Neural cell (in vitro differentiated cells): ENCODE data around the gene IDS. TPM values are rescaled to one million over a fixed set of nuclear protein-coding genes. Genes with fewer than 3 reads are reported as not detected.
A peak's percentile ranks its signal among the peaks of the same experiment; 100 is the strongest.

Experiments used
- H2AFZ ChIP-seq: fragments of 200-600, 300-800 bp; sonication (generic), shearing (Covaris generic); 2 replicates; pipeline ENCODE4 v1.6.0; 2014; ENCODE audit warnings: low read depth, mild to moderate bottlenecking, antibody characterized with exemption, low read length, moderate library complexity
- H3F3A ChIP-seq: fragments of 200-600 bp; shearing (Covaris generic); 2 replicates; pipeline ENCODE4 v1.6.1; 2016; ENCODE audit warnings: mild to moderate bottlenecking, moderate library complexity, mixed read lengths, antibody characterized with exemption, low read length; ENCODE audit not compliant: insufficient read depth, poor library complexity, severe bottlenecking
- H3K27ac ChIP-seq: fragments of 200-600, 300-800 bp; sonication (generic), shearing (Covaris generic); 2 replicates; pipeline ENCODE4 v1.5.1; 2014; ENCODE audit warnings: mild to moderate bottlenecking, low read length, moderate library complexity
- H3K27me3 ChIP-seq: fragments of 300-800, 200-600 bp; sonication (generic), shearing (Covaris generic); 2 replicates; pipeline ENCODE4 v1.6.0; 2014; ENCODE audit warnings: mild to moderate bottlenecking, low read depth, low read length, moderate library complexity; ENCODE audit not compliant: insufficient read depth
- H3K36me3 ChIP-seq: fragments of 300-800, 200-600 bp; sonication (generic), shearing (Covaris generic); 2 replicates; pipeline ENCODE4 v1.5.1; 2014; ENCODE audit warnings: mild to moderate bottlenecking, antibody characterized with exemption, low read length, moderate library complexity; ENCODE audit not compliant: insufficient read depth
- H3K4me2 ChIP-seq: fragments of 300-800, 200-600 bp; sonication (generic), shearing (Covaris generic); 2 replicates; pipeline ENCODE4 v1.6.0; 2014; ENCODE audit warnings: mild to moderate bottlenecking, low read length
- H3K4me3 ChIP-seq: fragments of 300-800, 200-600 bp; sonication (generic), shearing (Covaris generic); 2 replicates; pipeline ENCODE4 v1.5.1; 2014; ENCODE audit warnings: mild to moderate bottlenecking, low read length, moderate library complexity
- H3K79me2 ChIP-seq: fragments of 200-600 bp; shearing (Covaris generic); replicated peaks from 2 replicates; pipeline ENCODE4 v1.6.0; 2014; ENCODE audit warnings: mild to moderate bottlenecking, low read length, moderate library complexity; ENCODE audit not compliant: insufficient read depth
- H3K9ac ChIP-seq: fragments of 300-800, 200-600 bp; sonication (generic), shearing (Covaris generic); 2 replicates; pipeline ENCODE4 v1.6.1; 2016; ENCODE audit warnings: mild to moderate bottlenecking, low read length, mixed read lengths
- H3K9me2 ChIP-seq: fragments of 200-600 bp; shearing (Covaris generic); 2 replicates; pipeline ENCODE4 v1.6.1; 2016; ENCODE audit warnings: mild to moderate bottlenecking, low read length, mixed read lengths; ENCODE audit not compliant: insufficient read depth
- H3K9me3 ChIP-seq: fragments of 200-600, 300-800 bp; sonication (generic), shearing (Covaris generic); 2 replicates; pipeline ENCODE4 v1.6.1; 2016; ENCODE audit warnings: mild to moderate bottlenecking, mixed run types, low read length, moderate library complexity, mixed read lengths
- H4K20me1 ChIP-seq: fragments of 200-600 bp; shearing (Covaris generic); 2 replicates; pipeline ENCODE4 v1.6.1; 2016; ENCODE audit warnings: mild to moderate bottlenecking, mixed run types; ENCODE audit not compliant: insufficient read depth
- EP300 ChIP-seq: fragments of 450-650 bp; conservative IDR thresholded peaks from 2 replicates; pipeline ENCODE4 v1.6.1; 2014; ENCODE audit warnings: antibody characterized with exemption, mild to moderate bottlenecking, moderate library complexity; ENCODE audit not compliant: poor library complexity, severe bottlenecking
- EZH2 ChIP-seq: fragments of 200-600, 300-800 bp; shearing (Covaris generic), sonication (generic); IDR thresholded peaks from 2 replicates; pipeline ENCODE4 v1.6.1; 2014; ENCODE audit warnings: antibody characterized with exemption, low read length, borderline replicate concordance, mild to moderate bottlenecking; ENCODE audit not compliant: insufficient read depth, poor library complexity, severe bottlenecking
- MXI1 ChIP-seq: fragments of 450-650 bp; conservative IDR thresholded peaks from 2 replicates; pipeline ENCODE4 v1.6.1; 2014; ENCODE audit warnings: antibody characterized with exemption, mild to moderate bottlenecking; ENCODE audit not compliant: poor library complexity, severe bottlenecking
- POLR2AphosphoS5 ChIP-seq: IDR thresholded peaks from 2 replicates; pipeline ENCODE4 v1.6.1; 2012
- RAD21 ChIP-seq: fragments of 450-650 bp; conservative IDR thresholded peaks from 2 replicates; pipeline ENCODE4 v1.6.1; 2014; ENCODE audit warnings: antibody characterized with exemption, mild to moderate bottlenecking, moderate library complexity
- SMC3 ChIP-seq: fragments of 450-650 bp; conservative IDR thresholded peaks from 2 replicates; pipeline ENCODE4 v1.6.1; 2014; ENCODE audit warnings: antibody characterized with exemption, mild to moderate bottlenecking, moderate library complexity; ENCODE audit not compliant: poor library complexity
- TAF1 ChIP-seq: IDR thresholded peaks from 2 replicates; pipeline ENCODE4 v1.6.1; 2012; ENCODE audit warnings: low read depth
- polyA plus RNA-seq: library from polyadenylated mRNA; depleted of rRNA; stranded (reverse); fragments of >200 nt; gene quantifications from 2 replicates; pipeline ENCODE4 v1.2.3, GENCODE V29; 2014
- TF ChIP-seq, protein P1 (sequence below): IDR thresholded peaks from 2 replicates; pipeline ENCODE4 v1.6.1; 2012; ENCODE audit warnings: borderline replicate concordance
- TF ChIP-seq, protein P2 (sequence below): fragments of 450-650 bp; IDR thresholded peaks from 2 replicates; pipeline ENCODE4 v1.5.1; 2014; ENCODE audit warnings: antibody characterized with exemption, mild to moderate bottlenecking, moderate library complexity; ENCODE audit not compliant: poor library complexity, severe bottlenecking

Gene IDS
- polyA plus RNA-seq, 1 donor from 2014 or later: 52.0 TPM

DNA sequence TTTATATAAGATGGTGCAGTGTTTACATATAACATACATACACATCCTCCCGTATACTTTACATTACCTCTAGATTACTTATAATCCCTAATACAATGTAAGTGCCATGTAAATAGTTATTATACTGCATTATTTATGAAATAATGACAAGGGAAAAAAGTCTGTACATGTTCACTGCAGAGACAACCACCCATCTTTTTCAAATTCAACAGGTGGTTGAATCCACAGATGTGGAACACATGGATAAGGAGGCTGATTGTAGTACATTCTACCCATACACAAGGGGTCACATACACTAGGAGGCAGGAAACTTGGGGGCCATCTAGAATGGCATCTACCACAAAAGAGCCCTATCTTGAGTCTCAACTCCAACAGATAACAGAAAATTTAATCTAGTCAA is 3.4 kb upstream of the IDS start:
- Histone ChIP-seq H3K27ac (no peak overlapping the region), H3K4me2 (no peak overlapping the region), H3K36me3 (no peaks in the 10 kb centered on the region), H3K9ac (no peak overlapping the region), H3K9me3 (no peaks in the 10 kb centered on the region), H3K4me3 (no peak overlapping the region), H3F3A (no peaks in the 10 kb centered on the region), H2AFZ (no peak overlapping the region), H3K27me3 (no peaks in the 10 kb centered on the region), H3K9me2 (no peaks in the 10 kb centered on the region), H4K20me1 (no peaks in the 10 kb centered on the region), H3K79me2 (no peaks in the 10 kb centered on the region)
- TF ChIP-seq POLR2AphosphoS5 (no peak), TAF1 (no peak), RAD21 (no peak), EP300 (no peak), EZH2 (no peak)
- TF ChIP-seq, protein P1, sequence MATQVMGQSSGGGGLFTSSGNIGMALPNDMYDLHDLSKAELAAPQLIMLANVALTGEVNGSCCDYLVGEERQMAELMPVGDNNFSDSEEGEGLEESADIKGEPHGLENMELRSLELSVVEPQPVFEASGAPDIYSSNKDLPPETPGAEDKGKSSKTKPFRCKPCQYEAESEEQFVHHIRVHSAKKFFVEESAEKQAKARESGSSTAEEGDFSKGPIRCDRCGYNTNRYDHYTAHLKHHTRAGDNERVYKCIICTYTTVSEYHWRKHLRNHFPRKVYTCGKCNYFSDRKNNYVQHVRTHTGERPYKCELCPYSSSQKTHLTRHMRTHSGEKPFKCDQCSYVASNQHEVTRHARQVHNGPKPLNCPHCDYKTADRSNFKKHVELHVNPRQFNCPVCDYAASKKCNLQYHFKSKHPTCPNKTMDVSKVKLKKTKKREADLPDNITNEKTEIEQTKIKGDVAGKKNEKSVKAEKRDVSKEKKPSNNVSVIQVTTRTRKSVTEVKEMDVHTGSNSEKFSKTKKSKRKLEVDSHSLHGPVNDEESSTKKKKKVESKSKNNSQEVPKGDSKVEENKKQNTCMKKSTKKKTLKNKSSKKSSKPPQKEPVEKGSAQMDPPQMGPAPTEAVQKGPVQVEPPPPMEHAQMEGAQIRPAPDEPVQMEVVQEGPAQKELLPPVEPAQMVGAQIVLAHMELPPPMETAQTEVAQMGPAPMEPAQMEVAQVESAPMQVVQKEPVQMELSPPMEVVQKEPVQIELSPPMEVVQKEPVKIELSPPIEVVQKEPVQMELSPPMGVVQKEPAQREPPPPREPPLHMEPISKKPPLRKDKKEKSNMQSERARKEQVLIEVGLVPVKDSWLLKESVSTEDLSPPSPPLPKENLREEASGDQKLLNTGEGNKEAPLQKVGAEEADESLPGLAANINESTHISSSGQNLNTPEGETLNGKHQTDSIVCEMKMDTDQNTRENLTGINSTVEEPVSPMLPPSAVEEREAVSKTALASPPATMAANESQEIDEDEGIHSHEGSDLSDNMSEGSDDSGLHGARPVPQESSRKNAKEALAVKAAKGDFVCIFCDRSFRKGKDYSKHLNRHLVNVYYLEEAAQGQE: no peak

DNA sequence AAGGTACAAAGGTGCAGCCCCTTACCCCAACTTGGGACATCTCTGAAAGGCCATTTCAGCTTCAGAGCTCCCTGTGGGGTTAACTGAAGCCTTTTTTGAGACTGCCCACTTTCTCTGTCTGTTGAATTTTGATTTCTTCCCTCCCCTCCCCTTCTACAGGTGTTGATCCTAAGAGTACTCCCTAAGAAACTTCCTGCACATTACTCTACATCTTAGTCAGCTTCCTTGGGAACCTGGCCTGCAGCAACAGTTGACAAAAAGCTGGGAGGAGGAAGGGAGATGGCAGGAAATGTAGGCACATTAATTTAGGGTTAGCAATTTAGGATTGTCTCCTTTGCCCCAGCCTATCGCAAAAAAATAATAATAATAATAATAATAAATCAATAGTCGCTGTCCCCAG is 1.2 kb upstream of the IDS start:
- TF ChIP-seq EP300: no peak
- no peak for TF ChIP-seq SMC3
- TF ChIP-seq TAF1: no peak
- no peak for TF ChIP-seq RAD21
- TF ChIP-seq, protein P2, sequence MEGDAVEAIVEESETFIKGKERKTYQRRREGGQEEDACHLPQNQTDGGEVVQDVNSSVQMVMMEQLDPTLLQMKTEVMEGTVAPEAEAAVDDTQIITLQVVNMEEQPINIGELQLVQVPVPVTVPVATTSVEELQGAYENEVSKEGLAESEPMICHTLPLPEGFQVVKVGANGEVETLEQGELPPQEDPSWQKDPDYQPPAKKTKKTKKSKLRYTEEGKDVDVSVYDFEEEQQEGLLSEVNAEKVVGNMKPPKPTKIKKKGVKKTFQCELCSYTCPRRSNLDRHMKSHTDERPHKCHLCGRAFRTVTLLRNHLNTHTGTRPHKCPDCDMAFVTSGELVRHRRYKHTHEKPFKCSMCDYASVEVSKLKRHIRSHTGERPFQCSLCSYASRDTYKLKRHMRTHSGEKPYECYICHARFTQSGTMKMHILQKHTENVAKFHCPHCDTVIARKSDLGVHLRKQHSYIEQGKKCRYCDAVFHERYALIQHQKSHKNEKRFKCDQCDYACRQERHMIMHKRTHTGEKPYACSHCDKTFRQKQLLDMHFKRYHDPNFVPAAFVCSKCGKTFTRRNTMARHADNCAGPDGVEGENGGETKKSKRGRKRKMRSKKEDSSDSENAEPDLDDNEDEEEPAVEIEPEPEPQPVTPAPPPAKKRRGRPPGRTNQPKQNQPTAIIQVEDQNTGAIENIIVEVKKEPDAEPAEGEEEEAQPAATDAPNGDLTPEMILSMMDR: no peak
- TF ChIP-seq MXI1: no peak
- no peak for TF ChIP-seq EZH2
- TF ChIP-seq POLR2AphosphoS5: no peak
- TF ChIP-seq, protein P1: no peak
- Histone ChIP-seq H3K79me2 (no peaks in the 10 kb centered on the region), H3K36me3 (no peaks in the 10 kb centered on the region), H3K9me3 (no peaks in the 10 kb centered on the region), H4K20me1 (no peaks in the 10 kb centered on the region), H3K9me2 (no peaks in the 10 kb centered on the region), H3K27ac (peak overlapping the region; percentile 81), H3K27me3 (no peaks in the 10 kb centered on the region), H3K9ac (no peak overlapping the region), H2AFZ (no peak overlapping the region), H3K4me2 (no peak overlapping the region), H3F3A (no peaks in the 10 kb centered on the region), H3K4me3 (no peak overlapping the region)
